NB4 (cell line): ENCODE measurements around the gene NR1H3.

Experiments
- DNase-seq: peaks from one replicate; pipeline ENCODE4 v3.0.0; 2010; ENCODE audit warnings: low read depth
- H3K4me3 ChIP-seq: one replicate; pipeline ENCODE4 v1.5.1; 2011; ENCODE audit warnings: mild to moderate bottlenecking, low read depth, low read length, moderate library complexity
- CTCF ChIP-seq: IDR thresholded peaks from one replicate; pipeline ENCODE4 v1.5.1; 2012; ENCODE audit warnings: low read depth, low read length
- MAX ChIP-seq: IDR thresholded peaks from 2 replicates; pipeline ENCODE4 v1.6.1; 2011; ENCODE audit warnings: low read depth, low read length
- MYC ChIP-seq: IDR thresholded peaks from 2 replicates; pipeline ENCODE4 v1.6.1; 2011; ENCODE audit warnings: low read depth, low read length
- POLR2A ChIP-seq: IDR thresholded peaks from 2 replicates; pipeline ENCODE4 v1.6.1; 2011; ENCODE audit warnings: mild to moderate bottlenecking; ENCODE audit not compliant: insufficient read length; ENCODE audit errors: extremely low read depth

NR1H3 gene

GRCh38 chr11:47318166-47318565 is 60.4 kb downstream of the NR1H3 start:
- no peak overlapping the region for H3K4me3 ChIP-seq
- DNase-seq, result no peak
- TF ChIP-seq MAX (no peak), POLR2A (no peak), CTCF (no peak), MYC (no peak)
